NT2/D1 (cell line): ENCODE results near the gene CLCN4.
A peak's percentile ranks its signal among the peaks of the same experiment; 100 is the strongest.

Source experiments
- DNase-seq: peaks from one replicate; pipeline ENCODE4 v3.0.0-alpha.2; 2011; ENCODE audit warnings: low read depth, low spot score
- H3K27me3 ChIP-seq: 2 replicates; pipeline ENCODE4 v1.6.0; 2011; ENCODE audit warnings: mild to moderate bottlenecking; ENCODE audit not compliant: insufficient read length, insufficient read depth
- H3K36me3 ChIP-seq: 2 replicates; pipeline ENCODE4 v1.6.1; 2011; ENCODE audit warnings: mild to moderate bottlenecking, low read length, mixed read lengths; ENCODE audit not compliant: insufficient read depth, insufficient read length
- H3K4me1 ChIP-seq: 2 replicates; pipeline ENCODE4 v1.5.1; 2011; ENCODE audit not compliant: insufficient read depth, insufficient read length
- H3K4me3 ChIP-seq: 2 replicates; pipeline ENCODE4 v1.5.1; 2011; ENCODE audit warnings: low read depth; ENCODE audit not compliant: insufficient read length
- H3K9ac ChIP-seq: 2 replicates; pipeline ENCODE4 v1.6.0; 2011; ENCODE audit warnings: low read depth; ENCODE audit not compliant: insufficient read length
- H3K9me3 ChIP-seq: 2 replicates; pipeline ENCODE4 v1.5.1; 2011; ENCODE audit warnings: mild to moderate bottlenecking, low read length; ENCODE audit not compliant: insufficient read depth
- SUZ12 ChIP-seq: IDR thresholded peaks from 2 replicates; pipeline ENCODE4 v1.6.1; 2011; ENCODE audit not compliant: insufficient read length, insufficient read depth; ENCODE audit errors: extremely low read depth
- YY1 ChIP-seq: IDR thresholded peaks from 2 replicates; pipeline ENCODE4 v1.6.1; 2011; ENCODE audit not compliant: insufficient read length, insufficient read depth
- ZNF274 ChIP-seq: IDR thresholded peaks from 2 replicates; pipeline ENCODE4 v1.6.1; 2011; ENCODE audit warnings: mild to moderate bottlenecking, low read depth, low read length

Gene CLCN4

GRCh38 chrX:10158279-10159144, 1.7 kb downstream of the CLCN4 start:
- H3K36me3 ChIP-seq = no peaks in the 10 kb centered on the region
- peaks cover 26% of the 10 kb centered on the region for H3K27me3 ChIP-seq
- no peak for DNase-seq
- no peak overlapping the region for H3K9ac ChIP-seq
- peak overlapping the region; percentile 24 for H3K4me3 ChIP-seq
- TF ChIP-seq YY1 (no peak), SUZ12 (no peak), ZNF274 (no peak)
- H3K9me3 ChIP-seq = no peaks in the 10 kb centered on the region
- H3K4me1 ChIP-seq = peaks cover 4% of the 10 kb centered on the region

- H3K4me3 ChIP-seq = no peak overlapping the region
- peaks cover 4% of the 10 kb centered on the region for H3K4me1 ChIP-seq
- H3K36me3 ChIP-seq = no peaks in the 10 kb centered on the region
- peaks cover 26% of the 10 kb centered on the region for H3K27me3 ChIP-seq
- no peak overlapping the region for H3K9ac ChIP-seq
- no peak for DNase-seq
- H3K9me3 ChIP-seq = no peaks in the 10 kb centered on the region
- TF ChIP-seq ZNF274 (no peak), SUZ12 (no peak), YY1 (no peak)
These were observed 2.3 kb downstream of the CLCN4 start for GRCh38 chrX:10159145-10159468.

- H3K4me1 ChIP-seq = peaks cover 4% of the 10 kb centered on the region
- no peak overlapping the region for H3K4me3 ChIP-seq
- H3K36me3 ChIP-seq = no peaks in the 10 kb centered on the region
- H3K9ac ChIP-seq = no peak overlapping the region
- no peak for DNase-seq
- TF ChIP-seq SUZ12 (no peak), YY1 (no peak), ZNF274 (no peak)
- no peaks in the 10 kb centered on the region for H3K9me3 ChIP-seq
- H3K27me3 ChIP-seq = peaks cover 26% of the 10 kb centered on the region
These were observed 3.4 kb downstream of the CLCN4 start for GRCh38 chrX:10160211-10160610.

GRCh38 chrX:10163031-10163430, 6.3 kb downstream of the CLCN4 start:
- H3K4me3 ChIP-seq = no peak overlapping the region
- peaks cover 19% of the 10 kb centered on the region for H3K27me3 ChIP-seq
- H3K9ac ChIP-seq = no peak overlapping the region
- no peaks in the 10 kb centered on the region for H3K9me3 ChIP-seq
- no peaks in the 10 kb centered on the region for H3K36me3 ChIP-seq
- no peak for DNase-seq
- TF ChIP-seq ZNF274 = no peak
- TF ChIP-seq SUZ12 = no peak
- TF ChIP-seq YY1 = no peak
- peaks cover 8% of the 10 kb centered on the region for H3K4me1 ChIP-seq

GRCh38 chrX:10164879-10165278, 8.1 kb downstream of the CLCN4 start:
- Histone ChIP-seq H3K4me3 (no peak overlapping the region), H3K9ac (no peak overlapping the region), H3K9me3 (no peaks in the 10 kb centered on the region), H3K4me1 (peaks cover 8% of the 10 kb centered on the region), H3K27me3 (peaks cover 5% of the 10 kb centered on the region), H3K36me3 (no peaks in the 10 kb centered on the region)
- no peak for DNase-seq
- TF ChIP-seq YY1 (no peak), SUZ12 (no peak), ZNF274 (no peak)

- no peaks in the 10 kb centered on the region for H3K9me3 ChIP-seq
- DNase-seq = no peak
- H3K9ac ChIP-seq = no peak overlapping the region
- H3K36me3 ChIP-seq = no peaks in the 10 kb centered on the region
- no peaks in the 10 kb centered on the region for H3K27me3 ChIP-seq
- TF ChIP-seq ZNF274 = no peak
- no peak for TF ChIP-seq YY1
- no peak for TF ChIP-seq SUZ12
- no peak overlapping the region for H3K4me3 ChIP-seq
- peaks cover 6% of the 10 kb centered on the region for H3K4me1 ChIP-seq
These were observed 8.9 kb downstream of the CLCN4 start for GRCh38 chrX:10165580-10166247.

- no peak for TF ChIP-seq SUZ12
- TF ChIP-seq YY1 = no peak
- no peak for TF ChIP-seq ZNF274
- Histone ChIP-seq H3K9me3 (no peaks in the 10 kb centered on the region), H3K9ac (no peak overlapping the region), H3K4me1 (peaks cover 4% of the 10 kb centered on the region), H3K4me3 (no peak overlapping the region), H3K36me3 (no peaks in the 10 kb centered on the region), H3K27me3 (no peaks in the 10 kb centered on the region)
- DNase-seq = no peak
These were observed 9.5 kb downstream of the CLCN4 start for GRCh38 chrX:10166248-10166716.
